BLaER1 (cell line): ENCODE measurements around the gene IL10RB.

Source experiments
- H3K27ac ChIP-seq: shearing (Covaris generic); formaldehyde crosslinking; 2 replicates; pipeline ENCODE4 v1.8.1; 2022
- H3K27me3 ChIP-seq: shearing (Covaris generic); formaldehyde crosslinking; 2 replicates; pipeline ENCODE4 v1.8.1; 2022
- H3K36me3 ChIP-seq: shearing (Covaris generic); formaldehyde crosslinking; 2 replicates; pipeline ENCODE4 v1.8.1; 2022
- H3K4me1 ChIP-seq: shearing (Covaris generic); formaldehyde crosslinking; 2 replicates; pipeline ENCODE4 v1.8.1; 2022
- H3K4me2 ChIP-seq: shearing (Covaris generic); formaldehyde crosslinking; 2 replicates; pipeline ENCODE4 v1.8.1; 2022
- H3K4me3 ChIP-seq: shearing (Covaris generic); formaldehyde crosslinking; 2 replicates; pipeline ENCODE4 v1.8.1; 2022
- H3K9ac ChIP-seq: shearing (Covaris generic); formaldehyde crosslinking; 2 replicates; pipeline ENCODE4 v1.8.1; 2022
- H3K9me3 ChIP-seq: shearing (Covaris generic); formaldehyde crosslinking; 2 replicates; pipeline ENCODE4 v1.8.1; 2022
- H4K20me1 ChIP-seq: shearing (Covaris generic); formaldehyde crosslinking; 2 replicates; pipeline ENCODE4 v1.8.1; 2022
- Cebpa-rat ChIP-seq: shearing (Covaris generic); IDR thresholded peaks from 2 replicates; pipeline ENCODE4 v1.8.1; 2022

The IL10RB gene

GRCh38 chr21:33339918-33340317 is 73.8 kb downstream of the IL10RB start:
- peaks cover 76% of the 10 kb centered on the region for H3K36me3 ChIP-seq
- peaks cover 7% of the 10 kb centered on the region for H3K9me3 ChIP-seq
- no peak overlapping the region for H3K27ac ChIP-seq
- H4K20me1 ChIP-seq: peaks cover 34% of the 10 kb centered on the region
- no peak overlapping the region for H3K9ac ChIP-seq
- no peaks in the 10 kb centered on the region for H3K4me1 ChIP-seq
- no peaks in the 10 kb centered on the region for H3K27me3 ChIP-seq
- no peak overlapping the region for H3K4me2 ChIP-seq
- no peak overlapping the region for H3K4me3 ChIP-seq
- no peak for TF ChIP-seq Cebpa-rat

GRCh38 chr21:33345751-33346238 is 79.6 kb downstream of the IL10RB start:
- H3K36me3 ChIP-seq: peaks cover 93% of the 10 kb centered on the region
- H3K4me3 ChIP-seq: no peak overlapping the region

More at GRCh38 chr21:33345751-33346238, 79.6 kb downstream of the IL10RB start:
- H3K4me1 ChIP-seq: no peaks in the 10 kb centered on the region
- H3K4me2 ChIP-seq: no peak overlapping the region
- H3K9me3 ChIP-seq: no peaks in the 10 kb centered on the region
- H4K20me1 ChIP-seq: 0 out of 2 replicates have a peak, but pooled peaks cover 5% of the 10 kb centered on the region
- H3K27me3 ChIP-seq: no peaks in the 10 kb centered on the region
- H3K9ac ChIP-seq: no peak overlapping the region
- H3K27ac ChIP-seq: no peak overlapping the region
- TF ChIP-seq Cebpa-rat: no peak
